Natural killer cell (primary cell): ENCODE data around the gene CPPED1. TPM values are rescaled to one million over a fixed set of nuclear protein-coding genes. Genes with fewer than 3 reads are reported as not detected.

Source experiments
- ATAC-seq, 3 donors: fragments of 150-1000 bp in 2 of 3; fragments of 200-7000 bp in 1 of 3; cut with Tn5 transposase; 1 replicate in 1 of 3; 2 replicates in 2 of 3; pipeline ENCODE4 v1.10.0; 2021; ENCODE audit warnings: mild to moderate bottlenecking in 2 of 3, moderate library complexity in 2 of 3
- DNase-seq, 2 donors: peaks; one replicate each; pipeline versions ENCODE4 v3.0.0 to v3.0.0-alpha.2; 2013 to 2021; ENCODE audit warnings: mixed read lengths in 1 of 2
- H3K27ac ChIP-seq: one replicate; pipeline ENCODE4 v1.5.1; 2013; ENCODE audit warnings: mild to moderate bottlenecking, low read length
- H3K27me3 ChIP-seq: one replicate; pipeline ENCODE4 v1.6.1; 2013; ENCODE audit warnings: low read length; ENCODE audit not compliant: control insufficient read depth, insufficient read depth
- H3K36me3 ChIP-seq: one replicate; pipeline ENCODE4 v1.6.1; 2013; ENCODE audit warnings: low read length; ENCODE audit not compliant: control insufficient read depth, insufficient read depth
- H3K4me1 ChIP-seq: one replicate; pipeline ENCODE4 v1.6.1; 2013; ENCODE audit warnings: low read length; ENCODE audit not compliant: control insufficient read depth, insufficient read depth
- H3K4me3 ChIP-seq: one replicate; pipeline ENCODE4 v1.5.1; 2013; ENCODE audit warnings: low read length
- H3K9me3 ChIP-seq: one replicate; pipeline ENCODE4 v1.6.1; 2013; ENCODE audit warnings: low read length; ENCODE audit not compliant: control insufficient read depth, insufficient read depth
- H3K27ac Mint-ChIP-seq, 2 donors: one replicate each; pipeline ENCODE4 v1.8.0; 2022; ENCODE audit warnings: mild to moderate bottlenecking in 2 of 2, mixed read lengths in 2 of 2, moderate library complexity in 1 of 2
- H3K27me3 Mint-ChIP-seq, 2 donors: one replicate each; pipeline ENCODE4 v1.8.0; 2022; ENCODE audit warnings: low read depth in 2 of 2, mixed read lengths in 2 of 2
- H3K36me3 Mint-ChIP-seq: one replicate; pipeline ENCODE4 v1.8.0; 2022; ENCODE audit warnings: mixed read lengths
- H3K4me1 Mint-ChIP-seq, 2 donors: one replicate each; pipeline ENCODE4 v1.8.0; 2022; ENCODE audit warnings: mixed read lengths in 2 of 2
- H3K4me3 Mint-ChIP-seq: one replicate; pipeline ENCODE4 v1.8.0; 2022; ENCODE audit warnings: mild to moderate bottlenecking, moderate library complexity, mixed read lengths
- H3K9me3 Mint-ChIP-seq, 2 donors: one replicate each; pipeline ENCODE4 v1.8.0; 2022; ENCODE audit warnings: mixed read lengths in 2 of 2
- CTCF ChIP-seq: fragments of 200-600 bp; IDR thresholded peaks from one replicate; pipeline ENCODE4 v1.8.0; 2022; ENCODE audit warnings: antibody characterized with exemption
- WGBS: methylation state at CpG from one replicate; pipeline ENCODE4 v1.1.7; 2013; ENCODE audit warnings: missing lambda C conversion rate; ENCODE audit not compliant: insufficient coverage; 5-methylcytosine and 5-hydroxymethylcytosine counted together
- intact Hi-C: fragments of 100-400 bp; cut with micrococcal nuclease; formaldehyde crosslinking; loops from one replicate; pipeline ENCODE4 v1.14.2; 2022
- total RNA-seq, 4 donors: library from RNA; stranded (reverse); fragments of 120-200 nt in 1 of 4; gene quantifications; one replicate each; pipeline versions ENCODE4 v1.2.3 to v1.2.4, GENCODE V29; 2013 to 2022

Gene CPPED1
- total RNA-seq, 3 donors from 2014 or later (not counting 1 experiment from before 2014, with no cell fraction given): 10.3 to 18.3 (median 16.4) TPM

- no peak for TF ChIP-seq CTCF
Observed at GRCh38 chr16:12679660-12680272, 123.9 kb downstream of the CPPED1 start.

DNA sequence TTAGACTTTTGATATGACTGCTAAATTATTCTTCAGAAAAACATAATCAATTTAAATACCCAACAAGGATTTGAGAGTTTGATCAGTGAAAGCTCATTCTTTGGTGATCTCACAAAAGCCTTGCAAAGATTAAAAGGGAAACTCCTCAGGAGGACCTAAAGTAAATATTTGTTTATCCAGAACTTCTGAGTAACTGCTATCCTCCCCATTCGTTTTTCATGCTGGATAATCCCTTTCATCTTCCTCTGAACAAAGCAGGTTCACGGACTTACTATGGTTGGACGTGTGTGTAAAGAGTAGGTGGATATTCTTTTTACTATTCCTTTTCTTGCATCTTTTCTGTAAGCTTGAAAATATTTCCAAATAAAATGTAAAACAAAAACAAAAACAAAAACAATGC lies 124.7 kb downstream of the CPPED1 start:
- Mint-ChIP-seq H3K27ac (no peak overlapping the region), H3K4me1 (no peaks in the 10 kb centered on the region)

More at GRCh38 chr16:12679660-12680272, 123.9 kb downstream of the CPPED1 start:
- H3K4me3 Mint-ChIP-seq: no peak overlapping the region
- Histone ChIP-seq H3K27ac (no peak overlapping the region), H3K4me3 (no peak overlapping the region), H3K4me1 (no peaks in the 10 kb centered on the region), H3K9me3 (no peaks in the 10 kb centered on the region), H3K36me3 (no peaks in the 10 kb centered on the region), H3K27me3 (no peaks in the 10 kb centered on the region)
- no peaks in the 10 kb centered on the region for H3K4me1 Mint-ChIP-seq
- no peak for ATAC-seq
- intact Hi-C loops: no loop called here
- no peak overlapping the region for H3K27ac Mint-ChIP-seq
- DNase-seq: no peak
- no peaks in the 10 kb centered on the region for H3K36me3 Mint-ChIP-seq
- no peaks in the 10 kb centered on the region for H3K27me3 Mint-ChIP-seq
- 97% methylated on average over 3 of the region's 3 CpGs for WGBS
- no peaks in the 10 kb centered on the region for H3K9me3 Mint-ChIP-seq

GRCh38 chr16:12677502-12677901 lies 126.2 kb downstream of the CPPED1 start:
- no peaks in the 10 kb centered on the region for H3K27me3 Mint-ChIP-seq
- no peaks in the 10 kb centered on the region for H3K36me3 Mint-ChIP-seq
- 51% methylated on average over 8 of the region's 8 CpGs for WGBS
- no peak overlapping the region for H3K4me3 Mint-ChIP-seq
- no peak overlapping the region for H3K27ac Mint-ChIP-seq
- no peak overlapping the region for H3K4me3 ChIP-seq
- ATAC-seq (no peak), DNase-seq (peak in 1 of 2 donors; percentile 9)
- no peaks in the 10 kb centered on the region for H3K36me3 ChIP-seq
- H3K27me3 ChIP-seq: no peaks in the 10 kb centered on the region
- no peaks in the 10 kb centered on the region for H3K9me3 Mint-ChIP-seq
- no peaks in the 10 kb centered on the region for H3K9me3 ChIP-seq
- intact Hi-C loops: no loop called here
- no peak overlapping the region for H3K27ac ChIP-seq
- H3K4me1 ChIP-seq: no peaks in the 10 kb centered on the region
- H3K4me1 Mint-ChIP-seq: no peaks in the 10 kb centered on the region
- TF ChIP-seq CTCF: no peak

More for the DNA sequence above, 124.7 kb downstream of the CPPED1 start:
- Histone ChIP-seq H3K4me3 (no peak overlapping the region), H3K9me3 (no peaks in the 10 kb centered on the region), H3K27ac (no peak overlapping the region), H3K27me3 (no peaks in the 10 kb centered on the region), H3K36me3 (no peaks in the 10 kb centered on the region), H3K4me1 (no peaks in the 10 kb centered on the region)
- ATAC-seq (no peak), DNase-seq (no peak)
- Mint-ChIP-seq H3K4me3 (no peak overlapping the region), H3K36me3 (no peaks in the 10 kb centered on the region), H3K9me3 (no peaks in the 10 kb centered on the region), H3K27me3 (no peaks in the 10 kb centered on the region)
- TF ChIP-seq CTCF: no peak
- intact Hi-C loops: no loop called here
- no CpG with 5 or more reads among the region's 3 CpGs for WGBS

DNA sequence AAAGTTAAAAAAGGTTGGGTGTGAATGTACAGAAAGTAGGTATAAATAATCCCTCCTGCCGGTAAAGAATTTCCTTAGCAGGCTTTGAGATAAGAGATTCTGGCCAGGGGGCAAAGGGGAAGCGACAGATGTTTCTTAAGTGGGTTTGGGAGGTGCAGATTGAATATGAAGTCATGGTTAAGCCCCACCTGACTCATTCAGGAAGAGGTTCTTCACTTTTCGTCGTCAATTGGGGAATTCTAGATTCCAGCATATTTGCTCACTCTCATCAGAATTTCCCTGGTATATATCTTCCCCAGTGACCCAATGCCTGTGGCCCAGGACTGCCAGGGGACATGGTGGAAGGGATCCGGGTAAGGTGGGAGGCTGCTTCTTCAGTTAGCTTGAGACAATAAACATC lies 127.8 kb downstream of the CPPED1 start:
- intact Hi-C loops: no loop called here
- no peak for TF ChIP-seq CTCF
- Histone ChIP-seq H3K4me3 (no peak overlapping the region), H3K36me3 (no peaks in the 10 kb centered on the region), H3K4me1 (no peaks in the 10 kb centered on the region), H3K27me3 (no peaks in the 10 kb centered on the region), H3K9me3 (no peaks in the 10 kb centered on the region), H3K27ac (no peak overlapping the region)
- DNase-seq: no peak
- Mint-ChIP-seq H3K36me3 (no peaks in the 10 kb centered on the region), H3K27ac (no peak overlapping the region), H3K4me3 (no peak overlapping the region), H3K4me1 (no peaks in the 10 kb centered on the region), H3K27me3 (no peaks in the 10 kb centered on the region), H3K9me3 (no peaks in the 10 kb centered on the region)
- 20% methylated on average over 4 of the region's 5 CpGs for WGBS
- ATAC-seq: no peak
